GM19193 (cell line): Measurements from ENCODE around the gene IGHMBP2.

Experiments
- POLR2A ChIP-seq: IDR thresholded peaks from 4 replicates; pipeline ENCODE4 v1.6.1; 2011; ENCODE audit not compliant: insufficient read depth, insufficient read length; ENCODE audit errors: extremely low read depth

Gene IGHMBP2

DNA sequence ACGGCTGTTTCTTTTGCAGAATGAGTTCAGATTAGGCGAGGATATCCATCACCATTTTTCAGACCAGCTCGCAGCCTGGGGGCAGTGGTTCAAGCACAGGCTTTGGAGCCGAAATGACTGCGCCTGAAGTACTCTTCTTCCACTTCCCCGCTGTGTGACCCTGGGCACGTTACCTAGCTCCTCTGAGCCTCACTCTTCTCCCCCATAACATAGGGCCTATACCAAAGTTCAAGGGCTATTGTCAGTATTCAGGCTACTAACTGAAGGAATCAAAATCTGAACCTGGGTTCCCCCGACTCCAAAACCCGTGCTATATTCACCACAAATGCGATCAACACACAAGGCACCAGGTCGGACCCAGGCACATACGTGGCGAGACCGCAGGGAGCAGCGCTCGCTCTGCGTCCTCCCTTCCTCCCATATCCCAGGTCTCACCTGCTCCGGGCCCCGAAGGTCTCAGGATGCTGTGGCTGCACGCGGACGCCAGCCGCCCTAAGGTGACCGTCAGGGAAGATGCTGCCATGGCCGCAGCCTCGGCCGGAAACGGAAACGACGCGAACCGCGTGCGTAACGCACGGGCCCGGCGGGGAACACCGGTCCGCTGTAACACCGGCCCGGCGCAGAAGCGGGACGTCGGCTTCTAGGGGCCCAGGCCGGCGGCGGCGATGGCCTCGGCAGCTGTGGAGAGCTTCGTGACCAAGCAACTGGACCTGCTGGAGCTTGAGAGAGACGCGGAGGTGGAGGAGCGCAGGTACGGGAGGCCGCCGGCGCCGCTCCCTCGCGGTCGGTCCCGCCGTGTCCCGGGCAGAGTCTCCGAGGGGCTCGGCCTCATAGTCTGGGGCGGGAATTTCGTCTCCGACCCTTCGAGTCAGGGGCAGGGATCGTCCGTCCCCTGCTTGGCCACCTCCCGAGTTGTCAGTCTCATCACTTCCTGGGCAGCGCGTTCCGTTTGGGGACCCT, at the start of gene IGHMBP2, which contains the start of gene MRPL21:
TSS of gene IGHMBP2 (plus strand) at position 604 of the 960 bp plus-strand sequence. CDS start at position 666, 62 bp downstream.
TSS of gene MRPL21 (minus strand) at position 545 of the 960 bp plus-strand sequence. CDS start at position 523, 22 bp downstream.
- TF ChIP-seq POLR2A, result peak; percentile 93

DNA sequence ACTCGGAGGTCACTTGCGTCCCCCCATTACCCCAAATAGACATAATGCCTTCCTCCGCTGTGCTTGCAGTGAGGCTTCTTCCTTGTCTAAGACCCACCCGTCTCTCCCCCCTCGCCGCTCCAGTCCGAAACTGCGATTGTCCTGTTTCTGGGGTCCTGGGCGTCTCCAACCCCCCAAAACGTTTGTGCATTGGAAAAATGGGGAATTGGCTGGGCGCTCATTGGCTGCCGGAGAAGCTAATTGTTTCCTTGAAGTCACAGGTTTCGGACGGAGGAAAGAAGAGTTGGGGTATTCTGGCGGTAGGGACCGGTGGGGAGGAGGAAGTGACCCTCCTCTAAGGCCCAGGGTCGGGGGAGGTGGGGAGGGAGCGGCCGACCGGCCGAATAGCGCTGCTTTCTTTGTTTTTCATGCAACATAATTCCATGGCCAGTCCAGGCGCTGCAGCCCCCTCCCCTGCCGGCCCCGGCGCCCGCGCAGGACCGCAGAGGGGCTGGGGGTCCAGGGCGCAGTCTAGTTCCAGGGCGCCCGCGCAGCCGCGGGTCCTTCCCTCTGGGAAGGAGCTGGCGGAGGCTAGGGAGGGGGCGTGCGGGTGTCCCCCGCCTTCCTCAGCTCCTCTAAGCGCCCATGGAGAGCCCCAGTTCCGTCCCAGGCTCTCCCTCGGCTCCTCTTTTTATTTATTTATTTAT, 49.3 kb upstream of the IGHMBP2 start:
- TF ChIP-seq POLR2A, result no peak

DNA sequence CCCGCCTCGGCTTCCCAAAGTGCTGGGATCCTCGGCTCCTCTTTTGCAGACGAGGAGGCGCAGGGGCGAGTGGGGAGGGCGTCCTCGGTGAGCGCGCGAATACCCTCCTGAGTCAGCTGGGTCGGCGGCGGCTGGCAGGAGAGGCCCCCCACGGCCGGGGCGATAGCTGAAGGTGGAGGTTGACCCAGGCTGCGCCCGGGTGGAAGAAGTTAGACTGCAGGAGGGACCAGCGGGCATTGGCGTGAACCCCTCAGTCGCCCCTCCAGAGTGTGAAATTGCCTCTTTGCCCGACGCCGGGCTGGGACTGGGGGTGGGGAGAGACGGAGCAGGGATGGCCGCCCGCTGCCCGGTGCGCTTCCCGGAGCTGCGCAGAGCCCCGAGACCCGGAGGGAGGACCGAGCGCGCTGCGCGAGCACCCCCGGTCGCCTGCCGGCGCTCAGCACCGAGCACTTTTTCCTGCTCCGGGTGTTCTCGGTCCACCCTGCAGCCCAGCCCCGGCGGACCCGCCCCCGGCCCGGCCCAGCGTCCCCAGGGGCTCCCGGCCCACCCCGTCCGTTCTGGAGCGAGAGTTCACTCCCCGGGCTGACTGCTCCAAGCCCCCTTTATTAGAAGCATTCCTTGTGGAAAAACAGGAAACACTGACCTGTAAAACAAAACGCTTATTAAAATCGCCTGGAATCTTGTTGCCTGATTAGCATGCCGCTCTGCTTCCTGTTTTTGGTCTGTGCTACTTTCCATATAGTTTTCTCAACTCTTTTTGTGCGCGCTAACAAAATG, 48.3 kb upstream of the IGHMBP2 start:
- no peak for TF ChIP-seq POLR2A

DNA sequence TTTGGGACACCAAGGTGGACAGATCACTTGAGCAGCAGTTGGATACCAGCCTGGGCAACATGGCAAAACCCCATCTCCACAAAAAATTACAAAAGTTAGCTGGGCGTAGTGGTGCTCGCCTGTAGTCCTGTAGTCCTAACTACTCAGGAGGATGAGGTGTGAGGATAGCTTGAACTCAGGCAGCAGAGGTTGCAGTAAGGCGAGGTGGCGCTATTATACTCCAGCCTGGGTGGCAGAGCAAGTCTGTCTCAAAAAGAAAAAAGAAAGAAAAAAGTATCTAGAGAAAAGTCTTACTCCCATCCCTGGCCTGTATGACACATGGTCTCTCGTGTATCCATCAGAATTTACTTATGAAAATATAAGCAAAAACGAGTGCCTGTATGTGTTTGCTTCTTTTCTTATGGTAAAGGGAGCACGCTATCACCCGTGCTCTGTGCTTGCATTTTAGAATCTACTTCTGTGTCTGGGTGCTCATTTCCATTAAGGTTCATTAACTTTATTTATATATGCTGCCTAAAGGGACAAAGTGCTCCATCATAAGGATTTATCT, 46.6 kb upstream of the IGHMBP2 start:
- TF ChIP-seq POLR2A, result no peak

DNA sequence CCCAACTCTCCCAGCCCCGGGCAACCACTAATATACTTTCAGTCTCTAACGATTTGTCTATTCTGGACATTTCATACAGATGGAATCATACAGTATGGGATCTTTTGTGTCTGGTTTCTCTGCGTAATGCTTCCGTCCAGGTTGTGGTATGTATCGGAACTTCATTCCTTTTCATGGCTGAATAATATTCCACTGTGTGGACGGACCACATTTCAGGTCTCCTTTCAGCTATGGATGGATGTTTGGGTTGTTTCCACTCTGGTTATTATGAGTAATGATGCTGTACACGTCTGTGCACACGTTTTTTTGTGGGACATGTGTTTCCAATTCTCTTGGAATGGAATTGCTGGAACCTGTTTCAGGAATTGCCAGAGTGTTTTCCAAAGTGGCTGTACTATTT, 44.6 kb upstream of the IGHMBP2 start:
- TF ChIP-seq POLR2A, result no peak

DNA sequence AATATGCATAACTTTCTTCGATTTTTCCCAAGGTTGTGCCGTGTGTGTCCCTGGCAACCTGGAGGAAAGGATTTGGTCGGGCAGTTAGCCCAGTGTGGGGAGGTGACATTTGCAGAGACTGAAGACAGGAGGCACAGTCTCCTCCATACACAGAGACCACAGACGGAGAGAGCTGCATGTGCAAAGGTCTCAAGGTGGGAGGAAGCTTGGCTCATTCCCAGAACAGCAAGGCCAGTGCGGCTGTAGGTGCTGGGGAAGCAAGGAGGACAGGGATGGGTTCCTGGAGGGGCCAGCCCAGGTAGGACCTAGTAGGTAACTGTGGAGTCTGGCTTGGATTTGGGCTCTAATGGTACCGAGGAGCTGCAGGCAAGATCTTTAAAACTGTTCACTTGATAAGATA, 41.3 kb upstream of the IGHMBP2 start:
- TF ChIP-seq POLR2A, result no peak

DNA sequence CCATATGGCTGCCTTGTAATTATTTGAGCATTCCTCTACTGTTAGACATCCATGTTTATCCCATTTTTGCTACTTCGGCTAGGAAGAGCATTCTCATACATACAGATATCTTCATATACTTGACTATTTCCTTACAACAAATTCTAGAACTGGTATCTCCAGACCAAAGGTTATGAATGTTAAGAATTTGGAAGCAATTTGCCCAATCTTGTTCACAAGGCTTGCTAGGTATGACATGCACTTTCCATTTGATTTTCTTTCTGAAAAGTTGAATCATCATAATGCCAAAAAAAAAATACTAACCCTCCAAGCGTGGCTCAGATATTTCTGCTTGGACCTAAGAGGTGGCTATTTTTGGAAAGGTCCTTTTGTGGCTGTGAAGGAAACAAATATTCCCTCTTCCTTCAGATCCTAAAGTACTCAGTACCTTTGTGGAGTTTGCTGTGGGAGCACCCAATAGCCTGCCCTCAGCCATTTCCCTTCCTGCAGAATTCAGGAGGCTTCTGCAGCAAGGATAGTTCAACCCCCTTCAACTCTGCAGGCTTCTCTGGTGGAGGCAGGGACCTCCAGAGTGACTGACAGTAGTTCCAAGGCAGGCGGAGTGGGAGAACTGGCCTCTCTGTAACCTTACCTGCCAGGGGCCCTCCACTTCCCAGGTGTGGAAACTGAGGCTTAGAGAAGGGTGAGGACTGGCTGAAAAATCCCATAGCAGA, 40.0 kb upstream of the IGHMBP2 start:
- no peak for TF ChIP-seq POLR2A

DNA sequence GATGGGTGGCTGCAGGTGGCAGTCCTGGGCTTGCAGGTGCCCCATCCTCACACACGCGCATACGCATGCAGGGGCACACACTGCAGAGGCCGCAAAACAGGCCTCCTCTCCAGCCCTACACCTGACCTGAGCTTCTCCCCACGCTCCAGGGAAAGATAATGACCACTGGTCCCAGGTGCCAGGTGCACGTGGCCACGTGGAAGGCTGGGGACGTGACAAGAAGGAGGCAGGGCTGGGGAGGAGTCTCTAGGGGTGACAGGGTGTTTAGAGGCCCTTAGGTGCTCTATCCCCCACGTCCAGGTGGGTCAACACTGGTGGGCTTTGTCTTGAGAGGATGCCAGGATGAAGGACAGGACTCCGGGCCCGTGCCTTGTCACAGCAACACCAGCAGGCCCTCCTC, 38.5 kb upstream of the IGHMBP2 start:
- TF ChIP-seq POLR2A, result no peak

DNA sequence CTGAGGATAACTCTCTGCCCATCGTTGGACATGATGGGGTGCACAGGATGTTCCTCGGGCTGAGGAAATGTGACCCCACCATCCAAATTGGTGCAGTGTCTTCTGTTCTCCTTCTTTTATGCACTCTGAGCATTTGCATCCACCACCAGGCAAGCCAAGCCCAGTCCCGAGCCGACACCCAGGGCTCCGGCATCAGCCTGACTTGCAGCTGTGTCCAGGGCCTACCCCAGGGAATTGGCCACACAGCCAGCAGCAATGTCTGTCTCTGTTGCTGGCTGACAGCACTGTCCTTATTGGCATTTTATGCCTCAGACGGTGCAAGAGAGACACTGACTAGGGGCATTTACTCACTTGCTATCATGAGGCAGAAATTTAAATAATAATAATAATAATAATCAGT, 36.6 kb upstream of the IGHMBP2 start:
- TF ChIP-seq POLR2A, result no peak

DNA sequence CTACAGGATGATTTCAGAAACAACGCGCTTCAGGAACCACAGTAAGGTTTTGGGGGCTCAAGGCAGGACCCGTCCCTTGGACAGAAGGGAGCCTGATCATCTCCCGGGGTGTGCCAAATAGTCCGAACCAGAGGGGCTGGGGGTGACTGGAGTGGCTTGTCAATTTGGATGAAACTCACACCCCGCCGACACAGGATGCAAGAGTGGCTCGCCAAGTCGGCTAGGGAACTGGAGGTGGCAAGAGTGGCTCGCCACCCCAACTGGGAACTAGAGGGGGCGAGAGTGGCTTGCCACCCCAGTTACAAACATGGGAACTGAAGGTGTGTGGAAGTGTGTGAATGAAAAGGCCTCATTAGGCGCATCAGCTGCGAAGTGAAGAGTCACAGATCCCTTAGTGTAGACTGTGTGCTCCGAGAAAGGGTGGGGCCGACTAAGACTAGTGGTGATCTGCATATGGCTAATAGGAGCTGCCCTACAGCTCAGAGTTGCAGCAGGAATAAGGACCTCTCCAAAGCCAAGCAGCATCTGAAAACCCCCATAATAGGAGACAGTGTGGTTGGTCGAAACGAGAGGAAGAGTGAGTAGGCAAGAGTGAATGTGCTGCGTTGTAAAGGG, 35.4 kb upstream of the IGHMBP2 start:
- TF ChIP-seq POLR2A, result no peak

DNA sequence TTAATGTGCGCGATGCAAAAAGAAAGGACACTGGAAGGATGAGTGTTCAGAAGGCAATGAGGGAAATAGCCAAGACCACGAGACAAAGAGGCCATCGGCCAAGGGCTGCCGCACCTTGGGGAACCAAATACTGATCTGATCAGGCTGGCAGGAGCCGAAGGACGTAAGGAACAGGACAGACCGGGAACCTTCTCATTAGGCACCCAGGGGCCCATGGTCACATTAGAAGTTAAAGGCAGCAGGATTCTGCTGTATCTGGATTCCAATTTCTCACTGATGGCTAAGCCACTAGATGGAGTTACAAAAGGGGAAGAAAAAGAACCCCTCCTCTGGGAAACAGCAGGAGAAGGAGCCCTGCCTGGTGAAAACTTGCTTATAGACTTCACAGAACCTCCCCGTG, 33.2 kb upstream of the IGHMBP2 start:
- no peak for TF ChIP-seq POLR2A

DNA sequence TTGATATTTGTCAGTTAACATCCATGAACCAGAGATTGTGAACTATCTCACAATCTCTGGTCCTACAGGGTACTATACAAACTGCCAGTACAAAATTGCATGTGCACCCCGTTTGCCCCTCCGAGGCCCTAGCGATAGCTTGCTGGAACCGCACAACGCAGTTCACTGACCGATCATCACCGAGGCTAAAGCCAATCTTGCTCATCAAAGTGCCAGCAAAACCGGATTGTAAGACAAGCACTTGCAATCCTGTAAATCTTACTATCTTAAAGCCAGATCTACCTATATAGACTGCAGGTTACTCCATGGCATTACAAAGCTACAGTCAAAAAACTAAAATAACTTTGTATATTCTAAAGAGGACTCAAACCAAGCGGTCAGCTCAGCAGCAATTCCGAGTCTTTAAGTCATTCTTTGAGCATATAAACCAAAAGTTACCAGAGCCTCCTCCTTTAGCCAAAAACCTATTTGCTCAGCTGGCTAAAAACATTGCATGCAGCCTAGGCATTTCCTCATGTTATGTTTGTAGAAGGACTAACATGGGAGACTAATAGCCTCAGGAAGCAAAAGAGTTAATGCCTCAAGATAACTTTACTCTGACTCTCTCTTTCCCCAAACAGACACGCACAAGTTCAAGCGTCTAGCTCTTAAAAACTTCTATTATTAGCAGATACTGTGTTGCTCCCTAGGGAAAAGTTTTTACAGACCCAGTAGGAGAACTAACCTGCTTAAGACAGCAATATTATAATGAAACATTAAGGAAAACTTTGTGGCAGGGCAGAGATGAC, 31.3 kb upstream of the IGHMBP2 start:
- TF ChIP-seq POLR2A, result no peak

DNA sequence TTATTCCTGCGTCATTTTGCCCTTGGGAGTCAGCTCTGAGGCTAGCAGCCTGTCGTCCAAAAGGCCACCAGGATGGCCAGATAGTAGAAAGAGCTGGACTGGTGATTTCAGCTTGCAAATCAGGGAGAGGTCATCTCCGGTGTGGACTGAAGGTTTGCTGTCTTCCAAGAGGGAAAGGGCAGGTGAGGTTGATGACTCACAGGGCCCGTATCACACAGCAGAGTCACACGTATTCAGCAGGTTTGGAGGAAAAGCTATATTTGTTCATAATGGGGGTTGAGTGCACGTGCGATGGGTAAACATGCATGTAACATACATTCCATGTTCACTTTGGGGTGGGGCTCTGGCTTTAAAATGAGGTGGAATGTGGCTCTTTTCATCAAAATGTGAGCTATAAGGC, 25.7 kb upstream of the IGHMBP2 start:
- no peak for TF ChIP-seq POLR2A
